HepG2 (cell line): ENCODE data around the gene ZNF84. TPM values are rescaled to one million over a fixed set of nuclear protein-coding genes. Genes with fewer than 3 reads are reported as not detected.

Experiments used
- ATAC-seq: fragments of 200-7000 bp; cut with Tn5 transposase; 3 replicates; pipeline ENCODE4 v1.9.1; 2020; ENCODE audit warnings: mild to moderate bottlenecking, moderate library complexity
- BruUV-seq: library from RNA; stranded (reverse); fragments of 400-500 nt; replicated peaks from 2 replicates; lab custom pipeline; 2021; lab: Mats Ljungman, UMichigan
- CTCF ChIA-PET: fragments of 300-600 bp; formaldehyde crosslinking; extraction: SDS; loops from one replicate; lab custom pipeline; 2021; ENCODE audit warnings: low total read pairs, inconsistent platforms, low intra/inter-chr PET ratio; lab: Yijun Ruan, JAX
- POLR2A ChIA-PET: fragments of 350-600 bp; sonication (Branson Sonifier 250); formaldehyde crosslinking; loops from one replicate; lab custom pipeline; 2020; ENCODE audit warnings: antibody characterized with exemption, inconsistent platforms; lab: Yijun Ruan, JAX
- DNase-seq: peaks from one replicate; pipeline ENCODE4 v3.0.0-alpha.2; 2015; ENCODE audit warnings: low spot score
- FAIRE-seq: peaks from 3 replicates; lab custom pipeline; 2011; peaks lifted over from hg19 to GRCh38; lab: Jason Lieb, UNC
- H2AFZ ChIP-seq: one replicate; pipeline ENCODE4 v1.6.1; 2011; ENCODE audit warnings: low read length, inconsistent platforms
- H3K27ac ChIP-seq: fragments of 300-600 bp; 3 replicates; pipeline ENCODE4 v1.8.0; 2011; ENCODE audit warnings: mixed run types, mild to moderate bottlenecking, mixed read lengths, low read length, inconsistent platforms; ENCODE audit not compliant: insufficient read depth; ENCODE audit errors: extremely low read length
- H3K27me3 ChIP-seq, 2 experiments: fragments of 200-600 bp in 1 of 2; 2 replicates in 1 of 2; 3 replicates in 1 of 2; pipeline versions ENCODE4 v1.6.0 to v1.8.0; 2011; ENCODE audit warnings: low read length in 2 of 2, mild to moderate bottlenecking in 2 of 2, moderate library complexity in 2 of 2, inconsistent platforms in 1 of 2; ENCODE audit not compliant: insufficient read depth in 2 of 2, control insufficient read depth in 1 of 2
- H3K36me3 ChIP-seq, 2 experiments: fragments of 200-600 bp in 1 of 2; replicated peaks in 1 of 2; 2 replicates in 1 of 2; 3 replicates in 1 of 2; pipeline versions ENCODE4 v1.5.1 to v1.8.0; 2011; ENCODE audit warnings: low read length in 2 of 2, inconsistent platforms in 1 of 2; ENCODE audit not compliant: insufficient read depth in 2 of 2, control insufficient read depth in 1 of 2
- H3K4me1 ChIP-seq: 2 replicates; pipeline ENCODE4 v1.5.1; 2012; ENCODE audit warnings: low read length, inconsistent platforms; ENCODE audit not compliant: insufficient read depth
- H3K4me2 ChIP-seq: 2 replicates; pipeline ENCODE4 v1.6.0; 2011; ENCODE audit warnings: low read depth, low read length, inconsistent platforms
- H3K4me3 ChIP-seq, 3 experiments: fragments of 200-600 bp in 1 of 3; sonication (generic), shearing (Covaris generic) in 1 of 3; replicated peaks in 1 of 3; 2 replicates each; pipeline ENCODE4 v1.5.1; 2011 to 2016; ENCODE audit warnings: low read length in 3 of 3, inconsistent platforms in 2 of 3, low read depth in 2 of 3, mild to moderate bottlenecking in 2 of 3, control low read depth in 1 of 3, mixed read lengths in 1 of 3; ENCODE audit not compliant: insufficient read depth in 1 of 3
- H3K79me2 ChIP-seq: one replicate; pipeline ENCODE4 v1.6.1; 2011; ENCODE audit warnings: low read length, inconsistent platforms; ENCODE audit not compliant: insufficient read depth
- H3K9ac ChIP-seq: 2 replicates; pipeline ENCODE4 v1.6.0; 2011; ENCODE audit warnings: mild to moderate bottlenecking, low read depth, low read length, inconsistent platforms; ENCODE audit not compliant: insufficient read depth
- H3K9me3 ChIP-seq: 2 replicates; pipeline ENCODE4 v1.5.1; 2012; ENCODE audit warnings: mild to moderate bottlenecking, low read length
- H4K20me1 ChIP-seq: 2 replicates; pipeline ENCODE4 v1.6.0; 2011; ENCODE audit warnings: inconsistent platforms, mild to moderate bottlenecking, low read length, moderate library complexity; ENCODE audit not compliant: insufficient read depth
- ARID2 ChIP-seq: sonication (generic); formaldehyde crosslinking; IDR thresholded peaks from 2 replicates; pipeline ENCODE4 v1.8.1; 2022; ENCODE audit warnings: mild to moderate bottlenecking, missing genetic modification reagents, borderline replicate concordance
- CBFB ChIP-seq: sonication (generic); formaldehyde crosslinking; IDR thresholded peaks from 2 replicates; pipeline ENCODE4 v1.4.0; 2020; ENCODE audit warnings: missing genetic modification reagents
- HNRNPLL ChIP-seq: fragments of 200-400 bp; formaldehyde crosslinking; IDR thresholded peaks from 2 replicates; pipeline ENCODE4 v1.6.1; 2017; ENCODE audit warnings: mild to moderate bottlenecking, low read depth, low read length; ENCODE audit not compliant: poor library complexity, severe bottlenecking
- RBM22 ChIP-seq: fragments of 200-400 bp; formaldehyde crosslinking; optimal IDR thresholded peaks from 2 replicates; pipeline ENCODE3; 2017; ENCODE audit warnings: mild to moderate bottlenecking, low read length, moderate library complexity
- TEAD2 ChIP-seq: sonication (generic); formaldehyde crosslinking; IDR thresholded peaks from 2 replicates; pipeline ENCODE4 v1.9.0; 2021; ENCODE audit warnings: missing genetic modification reagents
- ZNF136 ChIP-seq: sonication (generic); formaldehyde crosslinking; IDR thresholded peaks from 2 replicates; pipeline ENCODE4 v1.8.1; 2022; ENCODE audit warnings: low read depth, mild to moderate bottlenecking, moderate library complexity, missing genetic modification reagents
- ZNF205 ChIP-seq: IDR thresholded peaks from 2 replicates; pipeline ENCODE4 v1.6.1; 2018; ENCODE audit warnings: missing biosample characterization, missing genetic modification reagents
- ZNF274 ChIP-seq: sonication (generic); formaldehyde crosslinking; IDR thresholded peaks from 2 replicates; pipeline ENCODE4 v1.5.1; 2020; ENCODE audit warnings: mild to moderate bottlenecking, missing genetic modification reagents
- ZNF326 ChIP-seq: sonication (generic); formaldehyde crosslinking; IDR thresholded peaks from 2 replicates; pipeline ENCODE4 v1.4.0; 2020; ENCODE audit warnings: missing genetic modification reagents, borderline replicate concordance
- ZNF446 ChIP-seq: sonication (generic); formaldehyde crosslinking; IDR thresholded peaks from 2 replicates; pipeline ENCODE4 v1.5.0; 2020; ENCODE audit warnings: mild to moderate bottlenecking, missing genetic modification reagents
- WGBS: methylation state at CpG from one replicate; pipeline ENCODE4 v1.1.6; 2017; ENCODE audit warnings: low lambda C conversion rate; 5-methylcytosine and 5-hydroxymethylcytosine counted together
- in situ Hi-C: cut with HindIII; loops from 2 replicates; pipeline ENCODE4 v1.10.0; 2017; ENCODE audit warnings: low pct_unique_long_range_greater_than_20kb; ENCODE audit not compliant: extremely low pct_ligation_motif_present
- intact Hi-C: fragments of 100-400 bp; cut with micrococcal nuclease; formaldehyde crosslinking; loops from one replicate; pipeline ENCODE4 v1.10.0; 2022; ENCODE audit not compliant: unreplicated experiment
- polyA plus RNA-seq, 8 experiments: library from polyadenylated mRNA; depleted of rRNA in 3 of 8; stranded (reverse) in 7 of 8; unstranded in 1 of 8; fragments of >200 nt; fragmentation: Illumina TruSeq in 4 of 8; extraction: Trizol in 4 of 8; gene quantifications; 2 replicates each; pipeline versions ENCODE4 v1.2.1 to v1.2.3, GENCODE V29; 2011 to 2016; ENCODE audit warnings: low read depth in 4 of 8, missing spikeins in 1 of 8, mixed read lengths in 1 of 8; ENCODE audit not compliant: insufficient read depth in 1 of 8
- total RNA-seq, 5 experiments: library from RNA; depleted of rRNA; stranded (reverse); fragments of >200 nt; fragmentation: Illumina TruSeq; extraction: Trizol; gene quantifications; 2 replicates each; pipeline ENCODE4 v1.2.3, GENCODE V29; 2016; ENCODE audit warnings: low read depth in 1 of 5
- TF ChIP-seq, protein P1 (sequence below): sonication (generic); formaldehyde crosslinking; IDR thresholded peaks from 2 replicates; pipeline ENCODE4 v1.5.1; 2020; ENCODE audit warnings: mild to moderate bottlenecking, missing genetic modification reagents, moderate library complexity
- TF ChIP-seq, protein P2 (sequence below): sonication (generic); formaldehyde crosslinking; IDR thresholded peaks from 2 replicates; pipeline ENCODE4 v1.5.0; 2020; ENCODE audit warnings: missing genetic modification reagents
- TF ChIP-seq, protein P3 (sequence below): sonication (generic); formaldehyde crosslinking; IDR thresholded peaks from 2 replicates; pipeline ENCODE4 v1.8.1; 2023; ENCODE audit warnings: mild to moderate bottlenecking, missing genetic modification reagents

The ZNF84 gene
- total and polyA plus RNA-seq, 2 of the 13 experiments (the other 11 are each of a cell fraction or from before 2014, with no cell fraction given), result 15.5 to 21.8 TPM

- Histone ChIP-seq H3K27me3 (no peaks in the 10 kb centered on the region), H3K4me1 (no peaks in the 10 kb centered on the region), H3K36me3 (peaks cover 7 to 46% of the 10 kb centered on the region in 2 experiments), H3K27ac (no peak overlapping the region), H4K20me1 (no peaks in the 10 kb centered on the region), H3K4me3 (no peak overlapping the region), H3K79me2 (no peaks in the 10 kb centered on the region), H3K9ac (no peak overlapping the region), H3K4me2 (no peak overlapping the region), H3K9me3 (peaks cover 100% of the 10 kb centered on the region), H2AFZ (no peak overlapping the region)
- intact Hi-C loops (no loop called here), in situ Hi-C loops (no loop called here)
- no peak for DNase-seq
- BruUV-seq, result no TSS peak
- POLR2A ChIA-PET, result interaction anchor here (1.3 kb wide), 1 partner anchor 26 kb away, joined by 3 read pairs; no protein-coding TSS in a partner anchor
- no peak for ATAC-seq
- TF ChIP-seq, protein P1, sequence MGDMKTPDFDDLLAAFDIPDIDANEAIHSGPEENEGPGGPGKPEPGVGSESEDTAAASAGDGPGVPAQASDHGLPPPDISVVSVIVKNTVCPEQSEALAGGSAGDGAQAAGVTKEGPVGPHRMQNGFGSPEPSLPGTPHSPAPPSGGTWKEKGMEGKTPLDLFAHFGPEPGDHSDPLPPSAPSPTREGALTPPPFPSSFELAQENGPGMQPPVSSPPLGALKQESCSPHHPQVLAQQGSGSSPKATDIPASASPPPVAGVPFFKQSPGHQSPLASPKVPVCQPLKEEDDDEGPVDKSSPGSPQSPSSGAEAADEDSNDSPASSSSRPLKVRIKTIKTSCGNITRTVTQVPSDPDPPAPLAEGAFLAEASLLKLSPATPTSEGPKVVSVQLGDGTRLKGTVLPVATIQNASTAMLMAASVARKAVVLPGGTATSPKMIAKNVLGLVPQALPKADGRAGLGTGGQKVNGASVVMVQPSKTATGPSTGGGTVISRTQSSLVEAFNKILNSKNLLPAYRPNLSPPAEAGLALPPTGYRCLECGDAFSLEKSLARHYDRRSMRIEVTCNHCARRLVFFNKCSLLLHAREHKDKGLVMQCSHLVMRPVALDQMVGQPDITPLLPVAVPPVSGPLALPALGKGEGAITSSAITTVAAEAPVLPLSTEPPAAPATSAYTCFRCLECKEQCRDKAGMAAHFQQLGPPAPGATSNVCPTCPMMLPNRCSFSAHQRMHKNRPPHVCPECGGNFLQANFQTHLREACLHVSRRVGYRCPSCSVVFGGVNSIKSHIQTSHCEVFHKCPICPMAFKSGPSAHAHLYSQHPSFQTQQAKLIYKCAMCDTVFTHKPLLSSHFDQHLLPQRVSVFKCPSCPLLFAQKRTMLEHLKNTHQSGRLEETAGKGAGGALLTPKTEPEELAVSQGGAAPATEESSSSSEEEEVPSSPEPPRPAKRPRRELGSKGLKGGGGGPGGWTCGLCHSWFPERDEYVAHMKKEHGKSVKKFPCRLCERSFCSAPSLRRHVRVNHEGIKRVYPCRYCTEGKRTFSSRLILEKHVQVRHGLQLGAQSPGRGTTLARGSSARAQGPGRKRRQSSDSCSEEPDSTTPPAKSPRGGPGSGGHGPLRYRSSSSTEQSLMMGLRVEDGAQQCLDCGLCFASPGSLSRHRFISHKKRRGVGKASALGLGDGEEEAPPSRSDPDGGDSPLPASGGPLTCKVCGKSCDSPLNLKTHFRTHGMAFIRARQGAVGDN, result no peak
- no peak for TF ChIP-seq ZNF446
- no peak for TF ChIP-seq ARID2 (CRISPR knock-in tag)
- TF ChIP-seq, protein P2, sequence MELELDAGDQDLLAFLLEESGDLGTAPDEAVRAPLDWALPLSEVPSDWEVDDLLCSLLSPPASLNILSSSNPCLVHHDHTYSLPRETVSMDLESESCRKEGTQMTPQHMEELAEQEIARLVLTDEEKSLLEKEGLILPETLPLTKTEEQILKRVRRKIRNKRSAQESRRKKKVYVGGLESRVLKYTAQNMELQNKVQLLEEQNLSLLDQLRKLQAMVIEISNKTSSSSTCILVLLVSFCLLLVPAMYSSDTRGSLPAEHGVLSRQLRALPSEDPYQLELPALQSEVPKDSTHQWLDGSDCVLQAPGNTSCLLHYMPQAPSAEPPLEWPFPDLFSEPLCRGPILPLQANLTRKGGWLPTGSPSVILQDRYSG (CRISPR knock-in tag), result no peak
- TF ChIP-seq ZNF326 (CRISPR knock-in tag), result no peak
- TF ChIP-seq TEAD2 (CRISPR knock-in tag), result no peak
- TF ChIP-seq ZNF205 (CRISPR knock-in tag), result no peak
- TF ChIP-seq, protein P3, sequence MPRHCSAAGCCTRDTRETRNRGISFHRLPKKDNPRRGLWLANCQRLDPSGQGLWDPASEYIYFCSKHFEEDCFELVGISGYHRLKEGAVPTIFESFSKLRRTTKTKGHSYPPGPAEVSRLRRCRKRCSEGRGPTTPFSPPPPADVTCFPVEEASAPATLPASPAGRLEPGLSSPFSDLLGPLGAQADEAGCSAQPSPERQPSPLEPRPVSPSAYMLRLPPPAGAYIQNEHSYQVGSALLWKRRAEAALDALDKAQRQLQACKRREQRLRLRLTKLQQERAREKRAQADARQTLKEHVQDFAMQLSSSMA (CRISPR knock-in tag), result no peak
- peak; percentile 23 for TF ChIP-seq RBM22
- no peak for TF ChIP-seq CBFB (CRISPR knock-in tag)
- peak; percentile 100 for TF ChIP-seq ZNF274 (CRISPR knock-in tag)
- no peak for TF ChIP-seq ZNF136 (CRISPR knock-in tag)
- TF ChIP-seq HNRNPLL, result no peak
- CTCF ChIA-PET, result no interaction called here
- WGBS, result 99% methylated on average over 5 of the region's 5 CpGs
- FAIRE-seq, result no peak
These were observed 68.9 kb downstream of the ZNF84 start for GRCh38 chr12:133106253-133106652.
